CD4-positive, alpha-beta T cell treated with Interleukin-17A for 1 hour (primary cell): Measurements from ENCODE around the gene KLHL41.
A peak's percentile ranks its signal among the peaks of the same experiment; 100 is the strongest.
"Not testable (repeated sequence)": the region's sequence is repeated elsewhere in the genome, so short reads cannot be mapped to it uniquely, and the experiment has no call there.

Experiments
- DNase-seq: peaks from one replicate; pipeline ENCODE4 v3.0.0-alpha.2; 2020

The KLHL41 gene

GRCh38 chr2:169573160-169573973 is 63.9 kb downstream of the KLHL41 start, which contains the start of gene FASTKD1:
Gene FASTKD1, minus strand, starts transcription at chr2:169573865. Its CDS starts 1,836 bp downstream, at chr2:169572029.
- DNase-seq = peak; percentile 92

DNA sequence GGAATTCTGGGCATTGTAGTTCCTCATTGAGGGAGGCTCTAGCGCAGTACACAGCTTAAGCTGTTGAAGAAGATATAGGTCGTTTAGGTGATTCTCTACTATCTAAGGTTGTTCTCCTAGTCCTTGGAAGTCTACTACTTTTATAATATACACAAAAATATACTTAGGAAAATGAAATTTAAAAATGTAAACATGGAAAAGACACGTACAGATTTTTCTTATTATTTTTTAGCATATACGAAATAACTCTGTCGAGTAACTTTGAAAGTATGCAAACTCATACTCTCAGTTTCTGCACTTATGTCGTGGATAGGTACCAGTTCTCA is 64.4 kb downstream of the KLHL41 start:
- no peak for DNase-seq

- DNase-seq = not testable (repeated sequence)
Observed at GRCh38 chr2:169574539-169574938, 65.0 kb downstream of the KLHL41 start.

DNA sequence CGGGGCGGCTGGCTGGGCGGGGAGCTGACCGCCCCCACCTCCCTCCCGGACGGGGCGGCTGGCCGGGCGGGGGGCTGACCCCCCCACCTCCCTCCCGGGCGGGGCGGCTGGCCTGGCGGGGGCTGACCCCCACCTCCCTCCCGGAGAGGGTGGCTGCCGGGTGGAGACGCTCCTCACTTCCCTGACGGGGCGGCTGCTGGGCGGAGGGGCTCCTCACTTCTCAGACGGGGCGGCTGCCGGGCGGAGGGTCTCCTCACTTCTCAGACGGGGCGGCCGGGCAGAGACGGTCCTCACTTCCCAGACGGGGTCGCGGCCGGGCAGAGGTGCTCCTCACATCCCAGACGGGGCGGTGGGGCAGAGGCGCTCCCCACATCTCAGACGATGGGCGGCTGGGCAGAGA is 65.8 kb downstream of the KLHL41 start:
- DNase-seq = not testable (repeated sequence)
